ENCODE data around the gene PCSK6. TPM values are rescaled to one million over a fixed set of nuclear protein-coding genes. Genes with fewer than 3 reads are reported as not detected.
A peak's percentile ranks its signal among the peaks of the same experiment; 100 is the strongest.
"Not testable (repeated sequence)": the region's sequence is repeated elsewhere in the genome, so short reads cannot be mapped to it uniquely, and the experiment has no call there.

Gene PCSK6
- total and polyA plus RNA-seq, 7 donors = 8.3 to 32.7 (median 13.3) TPM

GRCh38 chr15:101420232-101420631, 69.3 kb downstream of the PCSK6 start:
- TF ChIP-seq, protein P1, sequence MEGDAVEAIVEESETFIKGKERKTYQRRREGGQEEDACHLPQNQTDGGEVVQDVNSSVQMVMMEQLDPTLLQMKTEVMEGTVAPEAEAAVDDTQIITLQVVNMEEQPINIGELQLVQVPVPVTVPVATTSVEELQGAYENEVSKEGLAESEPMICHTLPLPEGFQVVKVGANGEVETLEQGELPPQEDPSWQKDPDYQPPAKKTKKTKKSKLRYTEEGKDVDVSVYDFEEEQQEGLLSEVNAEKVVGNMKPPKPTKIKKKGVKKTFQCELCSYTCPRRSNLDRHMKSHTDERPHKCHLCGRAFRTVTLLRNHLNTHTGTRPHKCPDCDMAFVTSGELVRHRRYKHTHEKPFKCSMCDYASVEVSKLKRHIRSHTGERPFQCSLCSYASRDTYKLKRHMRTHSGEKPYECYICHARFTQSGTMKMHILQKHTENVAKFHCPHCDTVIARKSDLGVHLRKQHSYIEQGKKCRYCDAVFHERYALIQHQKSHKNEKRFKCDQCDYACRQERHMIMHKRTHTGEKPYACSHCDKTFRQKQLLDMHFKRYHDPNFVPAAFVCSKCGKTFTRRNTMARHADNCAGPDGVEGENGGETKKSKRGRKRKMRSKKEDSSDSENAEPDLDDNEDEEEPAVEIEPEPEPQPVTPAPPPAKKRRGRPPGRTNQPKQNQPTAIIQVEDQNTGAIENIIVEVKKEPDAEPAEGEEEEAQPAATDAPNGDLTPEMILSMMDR (IDR thresholded peaks at IDR 0.05) = no peak
- intact Hi-C loops (cut with DNase I) = loop anchor here in 1 of 2 donors (10.0 kb wide), 1 partner anchor 115 kb away; no protein-coding TSS in a partner anchor
- WGBS, 3 donors = 92 to 95% (median 93%) methylated on average over 4 of the region's 4 CpGs

DNA sequence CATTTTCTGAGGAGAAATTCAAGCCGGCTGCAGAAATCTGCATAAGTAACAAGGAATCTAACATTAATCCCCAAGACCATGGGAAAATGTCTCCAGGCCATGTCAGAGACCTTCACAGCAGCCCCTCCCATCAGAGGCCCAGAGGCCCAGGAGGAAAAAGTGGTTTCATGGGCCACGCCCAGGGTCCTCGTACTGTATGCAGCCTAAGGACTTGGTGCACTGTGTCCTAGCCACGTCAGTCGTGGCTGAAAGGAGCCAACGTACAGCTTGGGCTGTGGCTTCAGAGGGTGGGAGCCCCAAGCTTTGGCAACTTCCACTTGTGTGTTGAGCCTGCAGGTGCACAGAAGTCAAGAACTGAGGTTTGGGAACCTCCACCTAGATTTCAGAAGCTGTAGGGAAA, 73.0 kb downstream of the PCSK6 start:
- ATAC-seq; intact Hi-C loops (cut with DNase I); H3K27me3 ChIP-seq (ENCODE audit: insufficient read depth in 3 of 3, low read length in 2 of 3); DNase-seq; H3K4me3 ChIP-seq; H3K27ac ChIP-seq; H3K4me1 ChIP-seq; H3K36me3 ChIP-seq (ENCODE audit: insufficient read depth in 1 of 2, low read depth in 1 of 2); H3K9me3 ChIP-seq: not testable (repeated sequence)
- WGBS, 3 donors = 86 to 91% (median 90%) methylated on average over 6 of the region's 6 CpGs

More at GRCh38 chr15:101420232-101420631, 69.3 kb downstream of the PCSK6 start:
- H3K4me1 ChIP-seq = no peaks in the 10 kb centered on the region
- no peak overlapping the region for H3K4me3 ChIP-seq
- no peak overlapping the region for H3K27ac ChIP-seq
- peaks cover 0 to 20% of the 10 kb centered on the region in 2 donors for H3K36me3 ChIP-seq (ENCODE audit: insufficient read depth in 1 of 2, low read depth in 1 of 2)
- ATAC-seq = no peak
- H3K27me3 ChIP-seq (ENCODE audit: insufficient read depth in 3 of 3, low read length in 2 of 3) = no peaks in the 10 kb centered on the region
- H3K9me3 ChIP-seq = no peaks in the 10 kb centered on the region
- DNase-seq = no peak

- Histone ChIP-seq H3K36me3 (ENCODE audit: insufficient read depth in 1 of 2, low read depth in 1 of 2) (peaks cover 0 to 10% of the 10 kb centered on the region in 2 donors), H3K27ac (no peak overlapping the region), H3K9me3 (no peaks in the 10 kb centered on the region), H3K4me3 (no peak overlapping the region), H3K27me3 (ENCODE audit: insufficient read depth in 3 of 3, low read length in 2 of 3) (no peaks in the 10 kb centered on the region), H3K4me1 (no peaks in the 10 kb centered on the region)
- WGBS, 3 donors = 79 to 86% (median 82%) methylated on average over 3 of the region's 3 CpGs
- TF ChIP-seq, protein P1 (IDR thresholded peaks at IDR 0.05) = no peak
- intact Hi-C loops (cut with DNase I) = no loop called here
- DNase-seq (no peak), ATAC-seq (no peak)
Observed at GRCh38 chr15:101413239-101413638, 76.3 kb downstream of the PCSK6 start.

GRCh38 chr15:101411581-101411980, 77.9 kb downstream of the PCSK6 start:
- intact Hi-C loops (cut with DNase I) = no loop called here
- ATAC-seq (no peak), DNase-seq (no peak)
- H3K4me1 ChIP-seq = no peaks in the 10 kb centered on the region
- no peak overlapping the region for H3K4me3 ChIP-seq
- TF ChIP-seq, protein P1 (IDR thresholded peaks at IDR 0.05) = no peak
- H3K27ac ChIP-seq = no peak overlapping the region
- no peaks in the 10 kb centered on the region for H3K27me3 ChIP-seq (ENCODE audit: insufficient read depth in 3 of 3, low read length in 2 of 3)
- WGBS, 3 donors = 91 to 97% (median 95%) methylated on average over 10 of the region's 10 CpGs
- H3K9me3 ChIP-seq = no peaks in the 10 kb centered on the region
- H3K36me3 ChIP-seq (ENCODE audit: insufficient read depth in 1 of 2, low read depth in 1 of 2) = peaks cover 0 to 14% of the 10 kb centered on the region in 2 donors

GRCh38 chr15:101411085-101411484, 78.4 kb downstream of the PCSK6 start:
- TF ChIP-seq, protein P1 (IDR thresholded peaks at IDR 0.05) = no peak
- Histone ChIP-seq H3K36me3 (ENCODE audit: insufficient read depth in 1 of 2, low read depth in 1 of 2) (peaks cover 0 to 14% of the 10 kb centered on the region in 2 donors), H3K27ac (no peak overlapping the region), H3K4me3 (no peak overlapping the region), H3K27me3 (ENCODE audit: insufficient read depth in 3 of 3, low read length in 2 of 3) (no peaks in the 10 kb centered on the region), H3K4me1 (no peaks in the 10 kb centered on the region), H3K9me3 (no peaks in the 10 kb centered on the region)
- 80 to 86% (median 85%) methylated on average over 12 of the region's 12 CpGs for WGBS, 3 donors
- DNase-seq = no peak
- intact Hi-C loops (cut with DNase I) = no loop called here
- ATAC-seq = peak in 1 of 4 donors; percentile 19
